Measurements from ENCODE around the gene FBXL4. TPM values are rescaled to one million over a fixed set of nuclear protein-coding genes. Genes with fewer than 3 reads are reported as not detected.

Gene FBXL4
- polyA plus RNA-seq, 1 donor (not counting 4 experiments of a cell fraction or from before 2014, with no cell fraction given), result 19.9 TPM

- Histone ChIP-seq H3K27ac (ENCODE audit: control insufficient read depth, insufficient read depth, low read length) (no peak overlapping the region), H3K9me3 (ENCODE audit: control insufficient read depth, low read depth, low read length) (no peaks in the 10 kb centered on the region), H3K27me3 (ENCODE audit: control insufficient read depth, extremely low read depth, insufficient read depth, low read length) (no peaks in the 10 kb centered on the region), H2AFZ (ENCODE audit: control insufficient read depth, low read length) (no peak overlapping the region), H3K4me3 (ENCODE audit: control insufficient read depth in 2 of 3, extremely low read depth in 1 of 3, insufficient read depth in 2 of 3, low read depth in 1 of 3, low read length in 3 of 3) (no peak overlapping the region), H3K4me1 (ENCODE audit: control insufficient read depth, extremely low read depth, insufficient read depth, low read length) (no peaks in the 10 kb centered on the region), H4K20me1 (ENCODE audit: control insufficient read depth, extremely low read depth, insufficient read depth, low read length) (no peaks in the 10 kb centered on the region), H3K4me2 (ENCODE audit: control insufficient read depth, extremely low read depth, insufficient read depth, low read depth, low read length) (no peak overlapping the region), H3K9me1 (ENCODE audit: control insufficient read depth, extremely low read depth, insufficient read depth, low read length) (no peaks in the 10 kb centered on the region), H3K36me3 (ENCODE audit: control insufficient read depth in 2 of 2, extremely low read depth in 1 of 2, insufficient read depth in 2 of 2, low read length in 2 of 2) (peaks cover 0 to 1% of the 10 kb centered on the region in 2 experiments), H3K9ac (ENCODE audit: control insufficient read depth, extremely low read depth, insufficient read depth, low read length) (no peak overlapping the region), H3K79me2 (ENCODE audit: control insufficient read depth, insufficient read depth, low read length) (no peaks in the 10 kb centered on the region)
- FAIRE-seq (peak; percentile 29), DNase-seq (ENCODE audit: low read depth, low spot score) (no peak)
- no peak for TF ChIP-seq EZH2 (IDR thresholded peaks at IDR 0.05; ENCODE audit: low read length)
- TF ChIP-seq, protein P1, sequence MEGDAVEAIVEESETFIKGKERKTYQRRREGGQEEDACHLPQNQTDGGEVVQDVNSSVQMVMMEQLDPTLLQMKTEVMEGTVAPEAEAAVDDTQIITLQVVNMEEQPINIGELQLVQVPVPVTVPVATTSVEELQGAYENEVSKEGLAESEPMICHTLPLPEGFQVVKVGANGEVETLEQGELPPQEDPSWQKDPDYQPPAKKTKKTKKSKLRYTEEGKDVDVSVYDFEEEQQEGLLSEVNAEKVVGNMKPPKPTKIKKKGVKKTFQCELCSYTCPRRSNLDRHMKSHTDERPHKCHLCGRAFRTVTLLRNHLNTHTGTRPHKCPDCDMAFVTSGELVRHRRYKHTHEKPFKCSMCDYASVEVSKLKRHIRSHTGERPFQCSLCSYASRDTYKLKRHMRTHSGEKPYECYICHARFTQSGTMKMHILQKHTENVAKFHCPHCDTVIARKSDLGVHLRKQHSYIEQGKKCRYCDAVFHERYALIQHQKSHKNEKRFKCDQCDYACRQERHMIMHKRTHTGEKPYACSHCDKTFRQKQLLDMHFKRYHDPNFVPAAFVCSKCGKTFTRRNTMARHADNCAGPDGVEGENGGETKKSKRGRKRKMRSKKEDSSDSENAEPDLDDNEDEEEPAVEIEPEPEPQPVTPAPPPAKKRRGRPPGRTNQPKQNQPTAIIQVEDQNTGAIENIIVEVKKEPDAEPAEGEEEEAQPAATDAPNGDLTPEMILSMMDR (optimal IDR thresholded peaks at IDR 0.05 in 1 of 3, IDR thresholded peaks at IDR 0.05 in 1 of 3, conservative IDR thresholded peaks at IDR 0.05 in 1 of 3; ENCODE audit: extremely low read depth in 1 of 3, insufficient read depth in 2 of 3, low read length in 3 of 3), result no peak
- dilution Hi-C loops (cut with MboI; ENCODE audit: extremely low pct_ligation_motif_present, low sequenced_read_pairs), result no loop called here
Observed at GRCh38 chr6:98871821-98872220, 75.9 kb downstream of the FBXL4 start.

- no peak overlapping the region for H3K4me2 ChIP-seq (ENCODE audit: control insufficient read depth, extremely low read depth, insufficient read depth, low read depth, low read length)
- no peak overlapping the region for H3K4me3 ChIP-seq (ENCODE audit: control insufficient read depth in 2 of 3, extremely low read depth in 1 of 3, insufficient read depth in 2 of 3, low read depth in 1 of 3, low read length in 3 of 3)
- H3K9me3 ChIP-seq (ENCODE audit: control insufficient read depth, low read depth, low read length), result no peaks in the 10 kb centered on the region
- H2AFZ ChIP-seq (ENCODE audit: control insufficient read depth, low read length), result no peak overlapping the region
- no peaks in the 10 kb centered on the region for H3K27me3 ChIP-seq (ENCODE audit: control insufficient read depth, extremely low read depth, insufficient read depth, low read length)
- TF ChIP-seq, protein P1 (optimal IDR thresholded peaks at IDR 0.05 in 1 of 3, IDR thresholded peaks at IDR 0.05 in 1 of 3, conservative IDR thresholded peaks at IDR 0.05 in 1 of 3; ENCODE audit: extremely low read depth in 1 of 3, insufficient read depth in 2 of 3, low read length in 3 of 3), result no peak
- no peak for TF ChIP-seq EZH2 (IDR thresholded peaks at IDR 0.05; ENCODE audit: low read length)
- H3K36me3 ChIP-seq (ENCODE audit: control insufficient read depth in 2 of 2, extremely low read depth in 1 of 2, insufficient read depth in 2 of 2, low read length in 2 of 2), result peaks cover 0 to 1% of the 10 kb centered on the region in 2 experiments
- DNase-seq (ENCODE audit: low read depth, low spot score), result no peak
- no peaks in the 10 kb centered on the region for H3K79me2 ChIP-seq (ENCODE audit: control insufficient read depth, insufficient read depth, low read length)
- H3K9me1 ChIP-seq (ENCODE audit: control insufficient read depth, extremely low read depth, insufficient read depth, low read length), result no peaks in the 10 kb centered on the region
- no peaks in the 10 kb centered on the region for H3K4me1 ChIP-seq (ENCODE audit: control insufficient read depth, extremely low read depth, insufficient read depth, low read length)
- dilution Hi-C loops (cut with MboI; ENCODE audit: extremely low pct_ligation_motif_present, low sequenced_read_pairs), result no loop called here
- H4K20me1 ChIP-seq (ENCODE audit: control insufficient read depth, extremely low read depth, insufficient read depth, low read length), result no peaks in the 10 kb centered on the region
- FAIRE-seq, result peak; percentile 48
- no peak overlapping the region for H3K27ac ChIP-seq (ENCODE audit: control insufficient read depth, insufficient read depth, low read length)
- no peak overlapping the region for H3K9ac ChIP-seq (ENCODE audit: control insufficient read depth, extremely low read depth, insufficient read depth, low read length)
Observed at GRCh38 chr6:98871057-98871456, 76.7 kb downstream of the FBXL4 start.
